ENCODE measurements around the gene FAM163A.

FAM163A gene

GRCh38 chr1:179750630-179751029, 7.5 kb downstream of the FAM163A start:
- DNase-seq (ENCODE audit: low spot score) = no peak
- Histone ChIP-seq H2AK5ac (ENCODE audit: low read depth, low read length) (no peak overlapping the region), H2BK15ac (ENCODE audit: low read length) (no peak overlapping the region), H4K8ac (ENCODE audit: low read depth, low read length) (no peak overlapping the region), H3K36me3 (replicated peaks in 1 of 2; ENCODE audit: control insufficient read depth in 2 of 2, insufficient read depth in 2 of 2, low read length in 2 of 2) (no peaks in the 10 kb centered on the region), H3K4me2 (ENCODE audit: insufficient read depth, low read length, poor library complexity, severe bottlenecking) (no peak overlapping the region), H3K27ac (replicated peaks; ENCODE audit: low read length) (no peak overlapping the region), H3K4me1 (ENCODE audit: control insufficient read depth in 2 of 2, insufficient read depth in 1 of 2, low read depth in 1 of 2, low read length in 2 of 2) (peaks cover 0 to 3% of the 10 kb centered on the region in 2 donors), H4K91ac (ENCODE audit: low read depth, low read length, poor library complexity) (no peak overlapping the region), H2BK5ac (ENCODE audit: low read length) (no peak overlapping the region), H3K23ac (ENCODE audit: low read depth, low read length, poor library complexity) (no peak overlapping the region), H3K14ac (ENCODE audit: low read length) (no peak overlapping the region), H3K9ac (ENCODE audit: low read depth, low read length, poor library complexity) (no peak overlapping the region), H2BK12ac (ENCODE audit: low read length) (no peak overlapping the region), H2AFZ (ENCODE audit: low read length) (no peak overlapping the region), H2BK120ac (ENCODE audit: low read depth, low read length) (no peak overlapping the region), H3K9me3 (replicated peaks in 1 of 2; ENCODE audit: control insufficient read depth in 2 of 2, insufficient read depth in 1 of 2, low read depth in 1 of 2, low read length in 2 of 2) (no peaks in the 10 kb centered on the region), H3K4me3 (ENCODE audit: low read length in 2 of 2) (no peak overlapping the region), H3K4ac (ENCODE audit: low read length) (no peak overlapping the region), H3K27me3 (ENCODE audit: control insufficient read depth in 3 of 3, insufficient read depth in 3 of 3, low read depth in 1 of 3, low read length in 3 of 3) (peaks cover 0 to 32% (median 12%) of the 10 kb centered on the region in 3 experiments), H3K18ac (ENCODE audit: low read length) (no peak overlapping the region), H3K79me1 (ENCODE audit: low read depth, low read length) (no peaks in the 10 kb centered on the region)
- 100% methylated on average over 1 of the region's 1 CpG for WGBS, 2 donors (ENCODE audit: extremely low coverage in 2 of 2, insufficient read length in 2 of 2, insufficient replicate concordance in 1 of 2)

GRCh38 chr1:179753061-179753460, 10.0 kb downstream of the FAM163A start:
- DNase-seq (ENCODE audit: low spot score) = no peak
- Histone ChIP-seq H2AFZ (ENCODE audit: low read length) (no peak overlapping the region), H3K79me1 (ENCODE audit: low read depth, low read length) (no peaks in the 10 kb centered on the region), H4K8ac (ENCODE audit: low read depth, low read length) (no peak overlapping the region), H3K9me3 (replicated peaks in 1 of 2; ENCODE audit: control insufficient read depth in 2 of 2, insufficient read depth in 1 of 2, low read depth in 1 of 2, low read length in 2 of 2) (no peaks in the 10 kb centered on the region), H3K4me3 (ENCODE audit: low read length in 2 of 2) (no peak overlapping the region), H3K9ac (ENCODE audit: low read depth, low read length, poor library complexity) (no peak overlapping the region), H3K27me3 (ENCODE audit: control insufficient read depth in 3 of 3, insufficient read depth in 3 of 3, low read depth in 1 of 3, low read length in 3 of 3) (peaks cover 0 to 14% (median 0%) of the 10 kb centered on the region in 3 experiments), H3K4ac (ENCODE audit: low read length) (no peak overlapping the region), H3K36me3 (replicated peaks in 1 of 2; ENCODE audit: control insufficient read depth in 2 of 2, insufficient read depth in 2 of 2, low read length in 2 of 2) (no peaks in the 10 kb centered on the region), H2BK15ac (ENCODE audit: low read length) (no peak overlapping the region), H3K4me1 (ENCODE audit: control insufficient read depth in 2 of 2, insufficient read depth in 1 of 2, low read depth in 1 of 2, low read length in 2 of 2) (peaks cover 0 to under 1% of the 10 kb centered on the region in 2 donors), H2BK12ac (ENCODE audit: low read length) (no peak overlapping the region), H3K23ac (ENCODE audit: low read depth, low read length, poor library complexity) (no peak overlapping the region), H2BK5ac (ENCODE audit: low read length) (no peak overlapping the region), H3K4me2 (ENCODE audit: insufficient read depth, low read length, poor library complexity, severe bottlenecking) (no peak overlapping the region), H2BK120ac (ENCODE audit: low read depth, low read length) (no peak overlapping the region), H3K14ac (ENCODE audit: low read length) (no peak overlapping the region), H2AK5ac (ENCODE audit: low read depth, low read length) (no peak overlapping the region), H3K27ac (replicated peaks; ENCODE audit: low read length) (no peak overlapping the region), H4K91ac (ENCODE audit: low read depth, low read length, poor library complexity) (no peak overlapping the region), H3K18ac (ENCODE audit: low read length) (no peak overlapping the region)

DNA sequence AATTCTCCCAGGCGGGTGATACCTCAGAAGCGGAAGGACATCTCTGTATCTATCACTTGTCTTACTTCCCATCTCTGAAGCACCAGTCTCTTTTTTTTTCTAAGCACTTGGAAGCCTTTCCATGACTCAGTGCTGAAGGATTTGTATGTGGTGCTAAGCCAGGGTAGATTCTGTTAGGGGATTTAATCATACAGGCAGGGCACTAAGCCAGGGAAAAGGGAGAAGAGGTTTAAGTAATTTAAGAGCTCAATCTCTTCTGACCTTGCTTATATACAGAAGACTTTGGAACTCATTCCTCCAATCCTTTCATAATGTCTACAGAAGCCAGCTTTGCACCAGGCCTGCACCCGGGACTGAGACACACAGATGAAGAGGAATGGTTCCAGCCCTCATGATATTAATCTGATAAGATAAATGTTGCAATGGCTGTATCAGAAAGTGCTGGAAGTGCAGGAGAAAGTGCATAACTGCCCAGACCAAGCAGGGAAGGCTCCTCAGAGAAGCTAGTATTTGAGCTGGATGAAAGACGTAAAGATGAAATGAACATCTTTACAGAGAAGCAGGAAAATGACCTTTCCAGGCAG, 11.0 kb downstream of the FAM163A start:
- Histone ChIP-seq H3K4ac (ENCODE audit: low read length) (no peak overlapping the region), H3K23ac (ENCODE audit: low read depth, low read length, poor library complexity) (no peak overlapping the region), H3K4me2 (ENCODE audit: insufficient read depth, low read length, poor library complexity, severe bottlenecking) (no peak overlapping the region), H3K9me3 (replicated peaks in 1 of 2; ENCODE audit: control insufficient read depth in 2 of 2, insufficient read depth in 1 of 2, low read depth in 1 of 2, low read length in 2 of 2) (no peaks in the 10 kb centered on the region), H4K91ac (ENCODE audit: low read depth, low read length, poor library complexity) (no peak overlapping the region), H2BK120ac (ENCODE audit: low read depth, low read length) (no peak overlapping the region), H4K8ac (ENCODE audit: low read depth, low read length) (no peak overlapping the region), H2AK5ac (ENCODE audit: low read depth, low read length) (no peak overlapping the region), H2AFZ (ENCODE audit: low read length) (no peak overlapping the region), H3K14ac (ENCODE audit: low read length) (no peak overlapping the region), H3K27ac (replicated peaks; ENCODE audit: low read length) (no peak overlapping the region), H3K36me3 (replicated peaks in 1 of 2; ENCODE audit: control insufficient read depth in 2 of 2, insufficient read depth in 2 of 2, low read length in 2 of 2) (no peaks in the 10 kb centered on the region), H2BK15ac (ENCODE audit: low read length) (no peak overlapping the region), H3K79me1 (ENCODE audit: low read depth, low read length) (no peaks in the 10 kb centered on the region), H3K27me3 (ENCODE audit: control insufficient read depth in 3 of 3, insufficient read depth in 3 of 3, low read depth in 1 of 3, low read length in 3 of 3) (peaks cover 0 to 11% (median 0%) of the 10 kb centered on the region in 3 experiments), H3K4me1 (ENCODE audit: control insufficient read depth in 2 of 2, insufficient read depth in 1 of 2, low read depth in 1 of 2, low read length in 2 of 2) (no peaks in the 10 kb centered on the region), H2BK5ac (ENCODE audit: low read length) (no peak overlapping the region), H3K18ac (ENCODE audit: low read length) (no peak overlapping the region), H3K9ac (ENCODE audit: low read depth, low read length, poor library complexity) (no peak overlapping the region), H2BK12ac (ENCODE audit: low read length) (no peak overlapping the region), H3K4me3 (ENCODE audit: low read length in 2 of 2) (no peak overlapping the region)
- WGBS, 2 donors (ENCODE audit: extremely low coverage in 2 of 2, insufficient read length in 2 of 2, insufficient replicate concordance in 1 of 2) = no CpG with 5 or more reads among the region's 4 CpGs
- no peak for DNase-seq (ENCODE audit: low spot score)

- Histone ChIP-seq H2AK5ac (ENCODE audit: low read depth, low read length) (no peak overlapping the region), H3K4ac (ENCODE audit: low read length) (no peak overlapping the region), H3K18ac (ENCODE audit: low read length) (no peak overlapping the region), H2BK15ac (ENCODE audit: low read length) (no peak overlapping the region), H3K14ac (ENCODE audit: low read length) (no peak overlapping the region), H2BK5ac (ENCODE audit: low read length) (no peak overlapping the region), H4K8ac (ENCODE audit: low read depth, low read length) (no peak overlapping the region), H2AFZ (ENCODE audit: low read length) (no peak overlapping the region), H3K23ac (ENCODE audit: low read depth, low read length, poor library complexity) (no peak overlapping the region), H3K79me1 (ENCODE audit: low read depth, low read length) (no peaks in the 10 kb centered on the region), H3K36me3 (replicated peaks in 1 of 2; ENCODE audit: control insufficient read depth in 2 of 2, insufficient read depth in 2 of 2, low read length in 2 of 2) (no peaks in the 10 kb centered on the region), H2BK12ac (ENCODE audit: low read length) (no peak overlapping the region), H3K4me2 (ENCODE audit: insufficient read depth, low read length, poor library complexity, severe bottlenecking) (no peak overlapping the region), H3K9ac (ENCODE audit: low read depth, low read length, poor library complexity) (no peak overlapping the region), H3K4me1 (ENCODE audit: control insufficient read depth in 2 of 2, insufficient read depth in 1 of 2, low read depth in 1 of 2, low read length in 2 of 2) (no peaks in the 10 kb centered on the region), H2BK120ac (ENCODE audit: low read depth, low read length) (no peak overlapping the region), H4K91ac (ENCODE audit: low read depth, low read length, poor library complexity) (no peak overlapping the region), H3K4me3 (ENCODE audit: low read length in 2 of 2) (no peak overlapping the region), H3K9me3 (replicated peaks in 1 of 2; ENCODE audit: control insufficient read depth in 2 of 2, insufficient read depth in 1 of 2, low read depth in 1 of 2, low read length in 2 of 2) (no peaks in the 10 kb centered on the region), H3K27ac (replicated peaks; ENCODE audit: low read length) (no peak overlapping the region), H3K27me3 (ENCODE audit: control insufficient read depth in 3 of 3, insufficient read depth in 3 of 3, low read depth in 1 of 3, low read length in 3 of 3) (peaks cover 0 to 21% (median 0%) of the 10 kb centered on the region in 3 experiments)
- WGBS, 2 donors (ENCODE audit: extremely low coverage in 2 of 2, insufficient read length in 2 of 2, insufficient replicate concordance in 1 of 2) = no CpG with 5 or more reads among the region's 4 CpGs
- no peak for DNase-seq (ENCODE audit: low spot score)
These were observed 14.8 kb downstream of the FAM163A start for GRCh38 chr1:179757933-179758332.
